ENCODE results near the gene BCLAF1. TPM values are rescaled to one million over a fixed set of nuclear protein-coding genes. Genes with fewer than 3 reads are reported as not detected.

The BCLAF1 gene, protein sequence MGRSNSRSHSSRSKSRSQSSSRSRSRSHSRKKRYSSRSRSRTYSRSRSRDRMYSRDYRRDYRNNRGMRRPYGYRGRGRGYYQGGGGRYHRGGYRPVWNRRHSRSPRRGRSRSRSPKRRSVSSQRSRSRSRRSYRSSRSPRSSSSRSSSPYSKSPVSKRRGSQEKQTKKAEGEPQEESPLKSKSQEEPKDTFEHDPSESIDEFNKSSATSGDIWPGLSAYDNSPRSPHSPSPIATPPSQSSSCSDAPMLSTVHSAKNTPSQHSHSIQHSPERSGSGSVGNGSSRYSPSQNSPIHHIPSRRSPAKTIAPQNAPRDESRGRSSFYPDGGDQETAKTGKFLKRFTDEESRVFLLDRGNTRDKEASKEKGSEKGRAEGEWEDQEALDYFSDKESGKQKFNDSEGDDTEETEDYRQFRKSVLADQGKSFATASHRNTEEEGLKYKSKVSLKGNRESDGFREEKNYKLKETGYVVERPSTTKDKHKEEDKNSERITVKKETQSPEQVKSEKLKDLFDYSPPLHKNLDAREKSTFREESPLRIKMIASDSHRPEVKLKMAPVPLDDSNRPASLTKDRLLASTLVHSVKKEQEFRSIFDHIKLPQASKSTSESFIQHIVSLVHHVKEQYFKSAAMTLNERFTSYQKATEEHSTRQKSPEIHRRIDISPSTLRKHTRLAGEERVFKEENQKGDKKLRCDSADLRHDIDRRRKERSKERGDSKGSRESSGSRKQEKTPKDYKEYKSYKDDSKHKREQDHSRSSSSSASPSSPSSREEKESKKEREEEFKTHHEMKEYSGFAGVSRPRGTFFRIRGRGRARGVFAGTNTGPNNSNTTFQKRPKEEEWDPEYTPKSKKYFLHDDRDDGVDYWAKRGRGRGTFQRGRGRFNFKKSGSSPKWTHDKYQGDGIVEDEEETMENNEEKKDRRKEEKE
- 193 and 207 TPM in 2 replicates for total RNA-seq (2014; rRNA removed; shearing (Covaris generic))

DNA sequence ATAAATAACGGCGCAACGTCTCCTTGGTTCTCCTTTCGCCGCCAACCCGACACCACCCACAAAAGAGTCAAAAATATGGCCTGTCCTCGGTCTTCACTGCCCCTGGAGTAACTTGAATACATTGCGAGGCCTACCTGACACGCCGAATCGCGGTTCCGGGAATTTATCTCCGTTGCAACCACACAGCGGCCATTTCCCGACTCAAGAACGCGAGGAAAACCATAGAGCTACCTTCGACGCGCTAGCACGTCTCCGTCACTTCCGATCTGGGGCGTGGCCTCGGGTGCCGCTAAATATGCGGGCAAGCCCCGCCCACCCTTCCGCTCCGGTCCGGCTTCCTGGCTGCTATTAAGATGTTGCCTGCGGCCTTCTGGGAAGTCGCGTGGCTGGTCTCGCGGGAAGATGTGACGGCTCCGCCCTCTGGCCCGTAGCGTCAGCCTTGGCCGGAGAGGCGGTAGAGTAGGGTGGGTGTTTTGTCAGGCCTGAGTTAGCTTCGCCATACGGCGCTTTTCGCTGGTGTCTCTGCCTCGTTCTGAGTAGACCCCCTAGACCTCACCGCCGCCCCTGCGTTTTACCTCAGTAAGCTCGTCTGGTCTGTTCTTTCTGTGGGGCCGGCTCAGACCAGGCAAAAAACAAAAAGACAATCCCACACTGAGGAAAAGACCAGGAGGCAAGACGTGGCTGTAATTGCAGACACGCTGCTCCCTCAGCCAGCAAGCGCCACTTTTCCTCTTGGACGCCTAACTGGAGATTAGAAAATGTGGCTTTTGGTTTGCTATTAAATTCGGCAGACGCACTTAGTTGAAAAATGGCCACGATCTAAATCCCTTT lies at the start of gene BCLAF1:
TSS of gene BCLAF1 (minus strand) at position 268 of the 831 bp plus-strand sequence. CDS start 9,980 bp downstream, outside the sequence.
- peak within 1 kb of the TSS; percentile 99 for H3K27ac ChIP-seq
- peak; percentile 98 to 99 for DNase-seq
- H3K4me1 ChIP-seq: no peaks in the 10 kb centered on the region
- H3K36me3 ChIP-seq: 0 out of 2 replicates have a peak, but pooled peaks cover 3% of the 10 kb centered on the region
- H3K27me3 ChIP-seq: no peaks in the 10 kb centered on the region
- H3K4me3 ChIP-seq: peak within 1 kb of the TSS; percentile 97
- no peaks in the 10 kb centered on the region for H3K9me3 ChIP-seq (replicated peaks)

DNA sequence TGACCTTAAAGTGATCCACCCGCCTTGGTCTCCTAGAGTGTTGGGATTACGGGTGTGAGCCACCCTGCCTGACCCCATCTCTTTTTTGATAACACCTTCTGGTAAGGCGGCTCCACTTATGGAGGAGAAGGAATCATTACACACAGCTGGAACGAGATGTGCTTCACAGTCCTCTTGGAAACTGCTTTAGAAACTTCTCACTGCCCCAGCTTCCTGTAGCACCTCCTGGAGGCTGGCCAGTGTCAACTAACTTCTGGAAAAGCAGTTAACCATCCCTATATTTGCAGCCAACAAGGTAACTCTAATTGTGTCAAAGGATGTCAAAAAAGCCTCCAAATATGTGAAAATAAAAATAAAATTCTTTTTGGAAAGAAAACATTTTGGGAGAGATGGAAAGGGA lies 48.8 kb upstream of the BCLAF1 start:
- Histone ChIP-seq H3K36me3 (no peaks in the 10 kb centered on the region), H3K4me3 (no peak overlapping the region), H3K4me1 (no peaks in the 10 kb centered on the region), H3K27me3 (peaks cover 3% of the 10 kb centered on the region; the same call in 1 of the 2 replicates), H3K9me3 (replicated peaks) (no peaks in the 10 kb centered on the region), H3K27ac (no peak overlapping the region)
- no peak for DNase-seq

DNA sequence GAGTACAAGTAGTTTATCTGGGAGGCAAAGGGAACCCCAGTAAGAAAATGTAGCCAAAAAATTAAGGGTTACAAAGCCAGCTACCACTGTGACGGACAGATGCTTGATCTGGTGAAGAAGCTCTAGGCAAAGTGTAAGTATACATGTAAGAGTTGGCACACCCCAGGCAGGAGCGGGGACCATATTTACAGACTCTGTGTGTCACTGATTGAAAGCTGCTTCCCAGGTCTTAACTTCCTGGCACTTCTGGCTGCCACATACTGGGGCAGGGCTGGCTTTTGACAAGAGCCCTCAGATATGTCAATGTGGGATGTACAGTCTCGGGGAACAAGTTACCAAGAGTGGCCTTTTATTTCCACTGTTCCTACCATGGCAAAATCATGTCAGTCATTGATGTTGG lies 48.0 kb upstream of the BCLAF1 start:
- Histone ChIP-seq H3K4me1 (no peaks in the 10 kb centered on the region), H3K27me3 (peaks cover 3% of the 10 kb centered on the region; the same call in 1 of the 2 replicates), H3K9me3 (replicated peaks) (no peaks in the 10 kb centered on the region), H3K27ac (no peak overlapping the region), H3K4me3 (no peak overlapping the region), H3K36me3 (no peaks in the 10 kb centered on the region)
- DNase-seq: no peak

DNA sequence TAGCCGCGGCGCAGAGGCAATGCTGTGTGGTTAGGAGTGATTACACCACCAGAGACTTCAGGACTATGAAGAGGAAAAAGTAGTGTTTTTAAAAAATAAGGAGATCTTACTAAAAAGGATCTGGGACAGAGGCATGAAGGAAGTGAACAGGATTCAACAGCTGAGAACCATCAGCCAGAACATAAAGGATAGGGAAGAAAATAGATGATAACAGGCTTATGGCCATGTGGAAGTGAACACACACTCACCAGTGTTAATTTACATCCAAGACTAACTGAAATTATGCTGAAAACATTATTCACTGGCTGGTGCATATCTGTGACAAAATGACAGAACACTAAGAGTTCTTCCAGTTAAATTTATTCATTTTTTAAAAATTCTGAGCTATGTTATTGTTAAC lies 47.5 kb upstream of the BCLAF1 start:
- Histone ChIP-seq H3K27me3 (peaks cover 3% of the 10 kb centered on the region; the same call in 1 of the 2 replicates), H3K4me3 (no peak overlapping the region), H3K36me3 (no peaks in the 10 kb centered on the region), H3K9me3 (replicated peaks) (no peaks in the 10 kb centered on the region), H3K27ac (no peak overlapping the region), H3K4me1 (no peaks in the 10 kb centered on the region)
- no peak for DNase-seq

DNA sequence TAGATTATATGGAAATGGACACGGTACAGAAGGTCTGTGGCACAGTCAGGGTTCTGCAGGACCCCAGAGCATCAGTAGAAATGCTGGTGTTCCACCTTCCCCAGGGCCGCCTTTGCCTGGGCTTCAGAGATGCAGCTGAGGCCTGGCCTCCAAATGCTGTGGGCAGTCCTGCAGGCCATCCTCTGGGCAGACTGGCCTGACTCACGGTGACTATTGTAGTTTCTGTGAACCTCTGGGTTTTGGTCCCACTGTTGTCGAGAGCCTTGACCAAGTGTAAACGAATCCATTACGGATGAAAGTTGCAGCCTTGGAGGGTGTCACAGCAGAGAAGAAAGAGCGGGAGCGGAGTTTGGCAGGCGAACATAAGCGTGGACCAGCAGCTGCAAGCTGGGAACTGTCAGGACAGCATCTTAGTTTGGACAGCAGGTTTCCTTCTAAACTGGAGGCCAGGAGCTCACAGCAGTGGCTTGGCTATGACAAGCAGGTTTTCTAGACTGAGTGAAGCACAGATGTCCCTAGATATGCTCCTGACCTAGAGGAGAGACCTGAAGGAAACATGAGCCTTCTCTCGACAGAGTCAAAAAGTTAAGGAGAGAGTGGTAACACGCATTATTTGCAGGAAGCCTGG lies 46.2 kb upstream of the BCLAF1 start:
- H3K4me3 ChIP-seq: no peak overlapping the region
- H3K27me3 ChIP-seq: peaks cover 3% of the 10 kb centered on the region; the same call in 1 of the 2 replicates
- H3K36me3 ChIP-seq: no peaks in the 10 kb centered on the region
- H3K27ac ChIP-seq: no peak overlapping the region
- no peak for DNase-seq
- H3K9me3 ChIP-seq (replicated peaks): no peaks in the 10 kb centered on the region
- no peaks in the 10 kb centered on the region for H3K4me1 ChIP-seq

DNA sequence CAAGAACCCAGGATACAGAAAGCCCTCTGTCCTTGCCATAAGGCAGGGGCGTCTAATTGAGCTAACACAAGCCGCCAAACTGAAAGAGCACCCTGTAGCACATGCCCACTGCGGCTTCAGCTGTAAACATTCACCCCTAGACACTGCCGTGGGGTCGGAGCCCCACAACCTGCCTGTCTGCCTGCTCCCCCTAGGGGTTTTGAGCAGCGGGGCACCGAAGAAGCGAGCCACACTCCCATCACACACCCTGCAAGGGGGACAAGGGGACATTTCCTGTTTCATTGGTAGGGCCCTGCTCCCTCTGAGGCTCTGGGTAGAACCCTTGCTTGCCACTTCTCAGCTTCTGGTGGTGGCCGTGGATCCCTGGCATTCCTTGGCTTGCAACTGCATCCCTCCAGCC lies 45.2 kb upstream of the BCLAF1 start:
- Histone ChIP-seq H3K27me3 (peaks cover 3% of the 10 kb centered on the region; the same call in 1 of the 2 replicates), H3K4me1 (no peaks in the 10 kb centered on the region), H3K27ac (no peak overlapping the region), H3K4me3 (no peak overlapping the region), H3K9me3 (replicated peaks) (no peaks in the 10 kb centered on the region), H3K36me3 (no peaks in the 10 kb centered on the region)
- peak in 1 of 2 experiments; percentile 11 for DNase-seq

DNA sequence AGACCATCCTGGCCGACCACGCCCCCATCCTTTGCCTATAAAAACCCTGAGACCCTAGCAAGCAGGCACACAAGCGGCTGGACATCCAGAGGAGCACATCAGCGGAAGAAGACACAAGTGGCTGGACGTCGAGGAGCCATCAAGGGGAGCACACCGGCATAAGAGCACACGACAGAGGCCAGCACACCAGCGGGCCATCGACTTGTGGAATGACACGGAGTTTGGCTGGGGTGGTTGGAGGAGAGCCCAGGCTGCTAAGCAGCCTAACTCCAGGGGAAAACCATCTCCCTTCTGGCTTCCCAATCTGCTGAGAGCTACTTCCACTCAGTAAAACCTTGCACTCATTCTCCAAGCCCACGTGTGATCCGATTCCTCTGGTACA lies 44.8 kb upstream of the BCLAF1 start:
- Histone ChIP-seq H3K27ac (no peak overlapping the region), H3K36me3 (no peaks in the 10 kb centered on the region), H3K27me3 (peaks cover 3% of the 10 kb centered on the region; the same call in 1 of the 2 replicates), H3K4me3 (no peak overlapping the region), H3K4me1 (no peaks in the 10 kb centered on the region), H3K9me3 (replicated peaks) (no peaks in the 10 kb centered on the region)
- no peak for DNase-seq

DNA sequence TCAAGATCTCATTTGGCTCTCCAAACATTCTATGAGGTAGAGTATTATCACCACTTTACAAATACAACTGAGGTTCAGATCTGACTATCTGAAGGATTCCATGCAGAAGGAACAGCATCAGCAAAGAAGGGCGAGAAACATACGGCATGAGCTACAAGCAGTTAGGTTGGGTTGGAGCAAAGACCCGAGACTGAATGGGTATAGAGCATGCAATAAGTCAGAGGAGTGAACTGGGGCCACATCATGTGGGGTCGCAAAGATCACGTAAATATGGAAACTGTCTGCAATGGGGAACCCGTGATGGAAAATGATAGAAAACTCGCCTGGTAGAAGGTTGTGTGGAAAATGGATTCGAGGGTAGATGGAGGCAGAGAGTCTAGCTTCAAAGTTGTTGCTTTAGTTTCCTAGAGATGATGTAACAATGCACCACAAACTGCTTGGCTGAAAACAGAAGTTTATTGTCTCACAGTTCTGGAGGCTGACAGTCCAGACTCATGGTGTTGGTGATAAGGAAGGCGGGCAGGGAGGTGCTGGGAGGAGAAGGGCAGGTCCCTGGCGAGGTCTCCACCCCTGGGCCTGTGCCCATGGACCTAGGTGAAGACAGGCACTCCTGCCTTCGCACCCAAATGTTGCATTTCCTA lies 44.3 kb upstream of the BCLAF1 start:
- Histone ChIP-seq H3K4me1 (no peaks in the 10 kb centered on the region), H3K9me3 (replicated peaks) (no peaks in the 10 kb centered on the region), H3K36me3 (no peaks in the 10 kb centered on the region), H3K4me3 (no peak overlapping the region), H3K27ac (no peak overlapping the region), H3K27me3 (peaks cover 3% of the 10 kb centered on the region; the same call in 1 of the 2 replicates)
- DNase-seq: no peak

DNA sequence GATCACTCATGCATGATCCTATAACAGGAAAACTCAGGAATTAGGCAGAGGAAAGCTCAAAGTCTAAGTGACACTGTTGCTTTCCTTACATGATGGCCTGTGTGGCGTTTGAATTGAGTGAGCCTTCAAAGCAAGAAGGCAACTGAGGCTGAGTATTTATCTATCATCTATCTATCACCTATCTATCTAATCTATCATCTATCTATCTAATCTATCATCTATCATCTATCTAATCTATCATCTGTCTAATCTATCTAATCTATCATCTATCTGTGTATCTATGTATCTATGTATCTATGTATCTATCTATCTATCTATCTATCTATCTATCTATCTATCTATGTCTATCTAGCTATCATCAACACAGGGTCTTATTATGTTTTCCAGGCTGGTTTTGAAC lies 41.8 kb upstream of the BCLAF1 start:
- no peaks in the 10 kb centered on the region for H3K36me3 ChIP-seq
- H3K27ac ChIP-seq: no peak overlapping the region
- DNase-seq: no peak
- H3K4me1 ChIP-seq: no peaks in the 10 kb centered on the region
- no peaks in the 10 kb centered on the region for H3K27me3 ChIP-seq
- no peak overlapping the region for H3K4me3 ChIP-seq
- no peaks in the 10 kb centered on the region for H3K9me3 ChIP-seq (replicated peaks)

DNA sequence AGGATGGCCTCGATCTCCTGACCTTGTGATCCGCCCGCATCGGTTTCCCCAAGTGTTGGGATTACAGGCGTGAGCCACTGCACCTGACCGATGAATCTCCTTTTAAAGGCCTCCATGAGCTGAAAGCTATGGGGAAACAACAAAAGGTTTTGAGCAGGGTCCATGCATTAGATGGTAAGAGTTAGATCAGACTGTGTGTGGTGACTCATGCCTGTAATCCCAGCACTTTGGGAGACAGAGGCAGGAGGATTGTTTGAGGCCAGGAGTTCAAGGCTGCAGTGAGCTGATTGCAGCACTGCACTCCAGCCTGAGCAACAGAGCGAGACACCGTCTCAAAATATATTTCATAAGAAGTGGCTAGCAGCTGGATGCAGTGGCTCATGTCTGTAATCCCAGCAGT lies 41.0 kb upstream of the BCLAF1 start:
- no peaks in the 10 kb centered on the region for H3K27me3 ChIP-seq
- no peak overlapping the region for H3K27ac ChIP-seq
- no peak for DNase-seq
- no peaks in the 10 kb centered on the region for H3K4me1 ChIP-seq
- no peaks in the 10 kb centered on the region for H3K36me3 ChIP-seq
- H3K4me3 ChIP-seq: no peak overlapping the region
- no peaks in the 10 kb centered on the region for H3K9me3 ChIP-seq (replicated peaks)

DNA sequence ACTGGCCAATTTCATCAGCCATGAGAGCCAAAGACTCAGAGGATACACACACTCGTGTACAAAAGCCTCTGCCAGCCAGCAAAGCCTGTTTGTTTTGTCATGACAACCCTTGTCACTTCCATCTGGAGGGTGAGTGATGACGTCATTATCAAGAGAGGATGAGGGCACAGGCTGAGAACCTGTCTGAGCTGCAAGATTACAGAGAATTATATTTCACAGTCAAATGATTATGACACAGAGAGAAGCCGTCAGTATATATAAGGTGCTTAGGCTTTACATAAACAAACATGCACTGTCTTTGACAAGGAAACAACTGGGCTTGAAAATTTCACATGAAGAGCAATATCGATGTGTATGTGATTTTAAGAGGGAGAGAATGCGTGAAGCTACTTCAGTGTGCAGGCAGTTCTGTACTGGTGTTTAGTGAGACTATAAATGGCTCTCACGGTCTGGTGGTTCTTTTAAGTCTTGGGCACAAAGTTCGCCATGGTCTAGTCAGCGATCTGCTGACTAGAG lies 36.5 kb upstream of the BCLAF1 start:
- H3K27me3 ChIP-seq: no peaks in the 10 kb centered on the region
- no peaks in the 10 kb centered on the region for H3K4me1 ChIP-seq
- no peak overlapping the region for H3K27ac ChIP-seq
- H3K9me3 ChIP-seq (replicated peaks): no peaks in the 10 kb centered on the region
- no peaks in the 10 kb centered on the region for H3K36me3 ChIP-seq
- H3K4me3 ChIP-seq: no peak overlapping the region
- peak in 1 of 2 experiments; percentile 8 for DNase-seq

DNA sequence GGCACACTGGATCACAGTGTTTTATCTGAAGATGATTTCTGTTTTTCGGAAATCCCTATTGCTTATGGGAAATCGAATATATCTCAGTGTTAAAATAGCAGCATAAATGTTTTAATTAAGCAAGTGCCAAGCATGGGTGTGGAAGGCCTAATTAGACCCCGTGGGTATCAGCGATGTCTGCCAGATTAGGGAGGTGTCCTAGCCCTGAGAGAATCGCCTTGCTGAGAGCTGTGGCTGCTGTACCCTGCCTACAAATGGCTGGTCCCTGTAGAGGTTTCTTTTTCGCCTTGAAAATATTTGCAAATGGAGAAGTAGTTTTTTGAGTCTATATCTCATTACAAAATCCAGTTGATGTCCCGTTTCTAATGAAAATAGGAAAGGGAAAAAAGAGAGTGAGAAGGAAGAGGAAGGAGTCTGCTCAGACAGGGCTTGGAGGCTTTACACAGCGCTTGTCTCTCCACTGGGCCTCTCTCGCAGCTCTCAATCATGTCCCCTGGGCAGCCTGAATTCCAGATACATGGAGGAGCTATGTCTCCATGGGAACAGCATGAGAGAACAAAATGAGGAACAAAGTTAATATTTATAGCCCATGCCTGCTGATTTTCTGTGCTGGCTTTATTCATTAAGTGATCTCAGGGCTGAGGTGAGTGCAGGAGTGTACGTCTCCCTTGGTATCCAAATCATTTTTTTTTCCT lies 35.2 kb upstream of the BCLAF1 start:
- no peaks in the 10 kb centered on the region for H3K36me3 ChIP-seq
- no peak overlapping the region for H3K4me3 ChIP-seq
- H3K4me1 ChIP-seq: no peaks in the 10 kb centered on the region
- H3K27ac ChIP-seq: no peak overlapping the region
- DNase-seq: no peak
- no peaks in the 10 kb centered on the region for H3K9me3 ChIP-seq (replicated peaks)
- no peaks in the 10 kb centered on the region for H3K27me3 ChIP-seq
